Hematopoietic multipotent progenitor cell treated with erythropoietin and hydrocortisone succinate and interleukin-3 and kit ligand, for 4 days (in vitro differentiated cells): ENCODE results near the gene STAM2.

ENCODE experiments used
- DNase-seq: peaks from one replicate; pipeline ENCODE4 v3.0.0-alpha.2; 2015

STAM2 gene

DNA sequence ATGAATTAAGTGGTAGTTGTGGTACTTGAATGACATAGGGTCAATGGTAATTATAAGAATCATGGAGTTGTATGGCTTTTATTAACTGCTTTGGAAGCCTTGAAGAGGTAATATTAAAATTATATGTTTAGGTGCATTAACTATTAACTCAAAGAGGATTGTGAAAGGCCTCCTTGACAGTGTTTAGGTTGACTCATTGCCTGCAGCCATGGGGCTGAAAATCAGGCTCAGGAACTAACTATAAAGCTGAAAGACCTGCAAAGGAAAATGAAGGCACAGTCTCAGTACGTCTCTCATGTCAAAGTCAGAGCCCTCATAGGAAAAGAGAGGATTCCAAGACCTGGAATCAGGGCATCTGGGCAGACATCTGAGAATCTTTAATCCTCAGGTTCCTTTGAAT is 107.7 kb downstream of the STAM2 start:
- no peak for DNase-seq
